ENCODE measurements around the gene BLOC1S5. TPM values are rescaled to one million over a fixed set of nuclear protein-coding genes. Genes with fewer than 3 reads are reported as not detected.

Gene BLOC1S5
- polyA plus RNA-seq, 1 of the 3 experiments (the other 2 are of a cell fraction) = 4.4 TPM

DNA sequence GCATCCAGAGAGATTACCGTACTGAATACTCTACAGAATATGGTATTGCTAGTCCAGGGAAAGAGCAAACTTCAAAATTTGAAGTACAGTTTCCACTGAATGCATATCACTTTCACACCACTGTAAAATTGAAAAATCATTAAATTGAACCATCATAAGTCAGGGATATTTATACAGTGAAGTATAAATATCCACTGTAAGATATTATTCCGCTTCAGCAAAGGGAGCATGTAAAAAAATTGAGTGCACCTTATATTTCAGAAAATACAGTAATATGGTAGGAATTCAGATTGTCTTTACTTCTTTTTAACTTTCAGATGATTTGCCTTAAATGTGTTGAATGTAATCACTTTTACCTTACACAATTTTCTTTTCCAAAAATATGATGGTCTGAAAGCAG is 92.7 kb downstream of the BLOC1S5 start:
- H3K4me2 ChIP-seq = no peak overlapping the region
- no peak for DNase-seq
- no peak overlapping the region for H3K27ac ChIP-seq (ENCODE audit: low read depth in 2 of 2, low read length in 1 of 2)
- H3K36me3 ChIP-seq (replicated peaks in 1 of 2; ENCODE audit: control insufficient read depth in 1 of 2, insufficient read depth in 2 of 2, low read length in 1 of 2) = no peaks in the 10 kb centered on the region
- no peak overlapping the region for H2AFZ ChIP-seq (ENCODE audit: low read depth)
- no peaks in the 10 kb centered on the region for H3K9me2 ChIP-seq
- no peaks in the 10 kb centered on the region for H3K27me3 ChIP-seq (ENCODE audit: insufficient read depth)
- H4K20me1 ChIP-seq (ENCODE audit: insufficient read depth) = no peaks in the 10 kb centered on the region
- CTCF ChIA-PET = no interaction called here
- no peak overlapping the region for H3K9ac ChIP-seq
- TF ChIP-seq, protein P1, sequence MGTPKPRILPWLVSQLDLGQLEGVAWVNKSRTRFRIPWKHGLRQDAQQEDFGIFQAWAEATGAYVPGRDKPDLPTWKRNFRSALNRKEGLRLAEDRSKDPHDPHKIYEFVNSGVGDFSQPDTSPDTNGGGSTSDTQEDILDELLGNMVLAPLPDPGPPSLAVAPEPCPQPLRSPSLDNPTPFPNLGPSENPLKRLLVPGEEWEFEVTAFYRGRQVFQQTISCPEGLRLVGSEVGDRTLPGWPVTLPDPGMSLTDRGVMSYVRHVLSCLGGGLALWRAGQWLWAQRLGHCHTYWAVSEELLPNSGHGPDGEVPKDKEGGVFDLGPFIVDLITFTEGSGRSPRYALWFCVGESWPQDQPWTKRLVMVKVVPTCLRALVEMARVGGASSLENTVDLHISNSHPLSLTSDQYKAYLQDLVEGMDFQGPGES (IDR thresholded peaks at IDR 0.05; ENCODE audit: low read depth, low read length) = no peak
- peaks cover 0 to 11% of the 10 kb centered on the region in 2 experiments; a peak in 1 of 4 replicates for H3K4me1 ChIP-seq (ENCODE audit: control insufficient read depth in 1 of 2, insufficient read depth in 2 of 2, low read depth in 1 of 2, low read length in 1 of 2)
- H3K4me3 ChIP-seq (ENCODE audit: low read depth in 2 of 2, low read length in 1 of 2) = no peak overlapping the region
- H3K9me3 ChIP-seq = no peaks in the 10 kb centered on the region
- H3K79me2 ChIP-seq (ENCODE audit: insufficient read depth) = no peaks in the 10 kb centered on the region
- WGBS (ENCODE audit: low lambda C conversion rate) = 89% methylated on average over 2 of the region's 2 CpGs
- POLR2A ChIA-PET = no interaction called here
- peaks cover 4% of the 10 kb centered on the region for H3F3A ChIP-seq (replicated peaks; ENCODE audit: insufficient read depth)

DNA sequence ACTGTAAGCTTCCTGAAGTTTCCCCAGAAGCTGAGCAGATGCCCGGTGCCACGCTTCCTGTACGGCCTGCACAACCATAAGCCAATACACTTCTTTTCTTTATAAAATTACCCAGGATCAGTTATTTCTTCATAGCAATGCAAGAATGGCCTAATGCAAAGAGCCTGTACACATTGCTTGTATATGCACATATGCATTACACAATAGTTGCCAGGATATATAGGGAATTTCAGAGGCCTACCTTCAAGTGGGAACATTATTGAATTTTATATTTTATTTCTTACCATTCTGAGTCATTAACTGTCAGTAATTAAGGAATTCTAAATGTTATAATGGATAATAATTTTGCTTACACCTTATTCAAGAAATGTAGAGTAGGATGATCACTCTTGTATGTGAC is 93.6 kb downstream of the BLOC1S5 start:
- Histone ChIP-seq H2AFZ (ENCODE audit: low read depth) (no peak overlapping the region), H4K20me1 (ENCODE audit: insufficient read depth) (no peaks in the 10 kb centered on the region), H3K27ac (ENCODE audit: low read depth in 2 of 2, low read length in 1 of 2) (no peak overlapping the region), H3K9me2 (no peaks in the 10 kb centered on the region), H3K9ac (no peak overlapping the region), H3K4me3 (ENCODE audit: low read depth in 2 of 2, low read length in 1 of 2) (no peak overlapping the region), H3K4me1 (ENCODE audit: control insufficient read depth in 1 of 2, insufficient read depth in 2 of 2, low read depth in 1 of 2, low read length in 1 of 2) (peaks cover 0 to 7% of the 10 kb centered on the region in 2 experiments; a peak in 1 of 4 replicates), H3K9me3 (no peaks in the 10 kb centered on the region), H3K4me2 (no peak overlapping the region), H3K27me3 (ENCODE audit: insufficient read depth) (no peaks in the 10 kb centered on the region), H3K79me2 (ENCODE audit: insufficient read depth) (no peaks in the 10 kb centered on the region), H3K36me3 (replicated peaks in 1 of 2; ENCODE audit: control insufficient read depth in 1 of 2, insufficient read depth in 2 of 2, low read length in 1 of 2) (no peaks in the 10 kb centered on the region), H3F3A (replicated peaks; ENCODE audit: insufficient read depth) (peaks cover under 1% of the 10 kb centered on the region)
- ChIA-PET CTCF (no interaction called here), POLR2A (no interaction called here)
- 100% methylated on average over 3 of the region's 3 CpGs for WGBS (ENCODE audit: low lambda C conversion rate)
- DNase-seq = no peak
- TF ChIP-seq POLR2AphosphoS5 (IDR thresholded peaks at IDR 0.05; ENCODE audit: low read depth, low read length) = no peak
- TF ChIP-seq MEF2A (IDR thresholded peaks at IDR 0.05; ENCODE audit: borderline replicate concordance, low read depth) = no peak
- no peak for TF ChIP-seq SIN3A (IDR thresholded peaks at IDR 0.05; ENCODE audit: borderline replicate concordance, low read depth, low read length)
- no peak for TF ChIP-seq CHD2 (IDR thresholded peaks at IDR 0.05; ENCODE audit: low read length, partially characterized antibody)
- TF ChIP-seq EZH2phosphoT487 (IDR thresholded peaks at IDR 0.05; ENCODE audit: borderline replicate concordance, low read depth) = no peak
- no peak for TF ChIP-seq RCOR1 (IDR thresholded peaks at IDR 0.05; ENCODE audit: low read length)

Other genes with a start within 250 kb of the BLOC1S5 start
- 187 and 207 TPM in 2 replicates for gene TXNDC5, start 153.6 kb downstream of the BLOC1S5 start, polyA plus RNA-seq (2012; rRNA removed)
- gene EEF1E1, start 38.2 kb upstream of the BLOC1S5 start, polyA plus RNA-seq (2012; rRNA removed) = 60.8 and 67.1 TPM in 2 replicates

Measured in SK-N-SH (cell line).